ENCODE results near the gene CELF3. TPM values are rescaled to one million over a fixed set of nuclear protein-coding genes. Genes with fewer than 3 reads are reported as not detected.
"Not testable (repeated sequence)": the region's sequence is repeated elsewhere in the genome, so short reads cannot be mapped to it uniquely, and the experiment has no call there.

The CELF3 gene
- polyA plus RNA-seq, 3 donors, result not detected

- H3K36me3 ChIP-seq (replicated peaks in 1 of 2; ENCODE audit: control insufficient read depth in 1 of 2, insufficient read depth in 2 of 2, low read length in 2 of 2), result no peaks in the 10 kb centered on the region
- no peak overlapping the region for H3K27ac ChIP-seq (ENCODE audit: low read depth in 1 of 2, low read length in 2 of 2)
- no peak overlapping the region for H2AFZ ChIP-seq (ENCODE audit: insufficient read depth, low read depth, low read length, poor library complexity, severe bottlenecking)
- H3K79me2 ChIP-seq (ENCODE audit: insufficient read depth, low read length), result no peaks in the 10 kb centered on the region
- peaks cover 0 to 5% of the 10 kb centered on the region in 2 donors for H3K36me3 Mint-ChIP-seq
- no peak overlapping the region for H3K4me3 ChIP-seq (replicated peaks in 1 of 3; ENCODE audit: low read depth in 2 of 3, low read length in 3 of 3)
- no peak overlapping the region for H3K27ac Mint-ChIP-seq
- no peak for DNase-seq
- H3K4me1 Mint-ChIP-seq, result peaks cover 5% of the 10 kb centered on the region
- intact Hi-C loops (cut with micrococcal nuclease), result loop anchor here in 1 of 2 donors (5.0 kb wide), 1 partner anchor 290 kb away; no protein-coding TSS in a partner anchor
- no peaks in the 10 kb centered on the region for H4K20me1 ChIP-seq (ENCODE audit: insufficient read depth, low read length)
- TF ChIP-seq CTCF (IDR thresholded peaks at IDR 0.05), result no peak
- peaks cover 8 to 18% (median 12%) of the 10 kb centered on the region in 3 donors for H3K27me3 Mint-ChIP-seq (ENCODE audit: low read depth in 3 of 3)
- peaks cover 0 to 2% of the 10 kb centered on the region in 2 donors for H3K27me3 ChIP-seq (ENCODE audit: control insufficient read depth in 2 of 2, insufficient read depth in 2 of 2, low read length in 2 of 2)
- H3K9me3 Mint-ChIP-seq, result peaks cover 8 to 27% (median 25%) of the 10 kb centered on the region in 7 donors
- H3K4me3 Mint-ChIP-seq, result no peak overlapping the region
- no peak overlapping the region for H3K9ac ChIP-seq (ENCODE audit: insufficient read depth, low read length, poor library complexity, severe bottlenecking)
- H3K9me3 ChIP-seq (replicated peaks in 1 of 2; ENCODE audit: control insufficient read depth in 1 of 2, insufficient read depth in 1 of 2, low read length in 2 of 2), result peaks cover 9 to 15% of the 10 kb centered on the region in 2 donors
- no peak overlapping the region for H3K4me2 ChIP-seq (replicated peaks; ENCODE audit: extremely low read depth, low read length, poor library complexity, severe bottlenecking)
- no peaks in the 10 kb centered on the region for H3K4me1 ChIP-seq (ENCODE audit: control insufficient read depth in 1 of 2, insufficient read depth in 2 of 2, low read length in 2 of 2)
Measured at GRCh38 chr1:151737479-151737878, 20.9 kb upstream of the CELF3 start.

GRCh38 chr1:151737026-151737425 is 20.4 kb upstream of the CELF3 start:
- no peaks in the 10 kb centered on the region for H3K79me2 ChIP-seq (ENCODE audit: insufficient read depth, low read length)
- H3K9me3 ChIP-seq (replicated peaks in 1 of 2; ENCODE audit: control insufficient read depth in 1 of 2, insufficient read depth in 1 of 2, low read length in 2 of 2), result peaks cover 9 to 15% of the 10 kb centered on the region in 2 donors
- no peaks in the 10 kb centered on the region for H3K4me1 ChIP-seq (ENCODE audit: control insufficient read depth in 1 of 2, insufficient read depth in 2 of 2, low read length in 2 of 2)
- Mint-ChIP-seq H3K27ac (no peak overlapping the region), H3K9me3 (peaks cover 8 to 27% (median 25%) of the 10 kb centered on the region in 7 donors), H3K36me3 (peaks cover 0 to 5% of the 10 kb centered on the region in 2 donors), H3K4me1 (peaks cover 5% of the 10 kb centered on the region), H3K27me3 (ENCODE audit: low read depth in 3 of 3) (peaks cover 7 to 17% (median 13%) of the 10 kb centered on the region in 3 donors), H3K4me3 (no peak overlapping the region)
- H4K20me1 ChIP-seq (ENCODE audit: insufficient read depth, low read length), result no peaks in the 10 kb centered on the region
- H3K27ac ChIP-seq (ENCODE audit: low read depth in 1 of 2, low read length in 2 of 2), result no peak overlapping the region
- intact Hi-C loops (cut with micrococcal nuclease), result loop anchor here in 1 of 2 donors (5.0 kb wide), 1 partner anchor 290 kb away; no protein-coding TSS in a partner anchor
- peak in 1 of 3 donors; percentile 14 for DNase-seq
- peaks cover 0 to 2% of the 10 kb centered on the region in 2 donors for H3K27me3 ChIP-seq (ENCODE audit: control insufficient read depth in 2 of 2, insufficient read depth in 2 of 2, low read length in 2 of 2)
- no peaks in the 10 kb centered on the region for H3K36me3 ChIP-seq (replicated peaks in 1 of 2; ENCODE audit: control insufficient read depth in 1 of 2, insufficient read depth in 2 of 2, low read length in 2 of 2)
- no peak overlapping the region for H3K9ac ChIP-seq (ENCODE audit: insufficient read depth, low read length, poor library complexity, severe bottlenecking)
- TF ChIP-seq CTCF (IDR thresholded peaks at IDR 0.05), result no peak
- 100% methylated on average over 1 of the region's 2 CpGs for WGBS (ENCODE audit: insufficient coverage)
- no peak overlapping the region for H2AFZ ChIP-seq (ENCODE audit: insufficient read depth, low read depth, low read length, poor library complexity, severe bottlenecking)
- no peak overlapping the region for H3K4me2 ChIP-seq (replicated peaks; ENCODE audit: extremely low read depth, low read length, poor library complexity, severe bottlenecking)
- no peak overlapping the region for H3K4me3 ChIP-seq (replicated peaks in 1 of 3; ENCODE audit: low read depth in 2 of 3, low read length in 3 of 3)

GRCh38 chr1:151733995-151734394 is 17.4 kb upstream of the CELF3 start:
- not testable (repeated sequence) for H3K27me3 ChIP-seq (ENCODE audit: control insufficient read depth in 2 of 2, insufficient read depth in 2 of 2, low read length in 2 of 2); H3K9ac ChIP-seq (ENCODE audit: insufficient read depth, low read length, poor library complexity, severe bottlenecking); H3K27ac Mint-ChIP-seq; H3K79me2 ChIP-seq (ENCODE audit: insufficient read depth, low read length); H3K27ac ChIP-seq (ENCODE audit: low read depth in 1 of 2, low read length in 2 of 2); H3K4me2 ChIP-seq (replicated peaks; ENCODE audit: extremely low read depth, low read length, poor library complexity, severe bottlenecking); H3K4me1 ChIP-seq (ENCODE audit: control insufficient read depth in 1 of 2, insufficient read depth in 2 of 2, low read length in 2 of 2); H3K4me3 Mint-ChIP-seq; H4K20me1 ChIP-seq (ENCODE audit: insufficient read depth, low read length); H3K36me3 Mint-ChIP-seq; H2AFZ ChIP-seq (ENCODE audit: insufficient read depth, low read depth, low read length, poor library complexity, severe bottlenecking); H3K36me3 ChIP-seq (replicated peaks in 1 of 2; ENCODE audit: control insufficient read depth in 1 of 2, insufficient read depth in 2 of 2, low read length in 2 of 2); H3K4me3 ChIP-seq (replicated peaks in 1 of 3; ENCODE audit: low read depth in 2 of 3, low read length in 3 of 3); DNase-seq; H3K4me1 Mint-ChIP-seq
- peaks cover 8 to 27% (median 25%) of the 10 kb centered on the region in 7 donors for H3K9me3 Mint-ChIP-seq
- intact Hi-C loops (cut with micrococcal nuclease), result loop anchor here (2.0 kb wide), 4 partner anchors 139 to 291 kb away; no protein-coding TSS in a partner anchor
- 96% methylated on average over 9 of the region's 9 CpGs for WGBS (ENCODE audit: insufficient coverage)
- H3K27me3 Mint-ChIP-seq (ENCODE audit: low read depth in 3 of 3), result peaks cover 5 to 17% (median 15%) of the 10 kb centered on the region in 3 donors
- peaks cover 9 to 15% of the 10 kb centered on the region in 2 donors for H3K9me3 ChIP-seq (replicated peaks in 1 of 2; ENCODE audit: control insufficient read depth in 1 of 2, insufficient read depth in 1 of 2, low read length in 2 of 2)
